ENCODE measurements around the gene RIMKLA.

RIMKLA gene

GRCh38 chr1:42469727-42470126 lies 89.1 kb downstream of the RIMKLA start:
- H3K9me2 ChIP-seq (replicated peaks; ENCODE audit: control insufficient read depth, low read length): no peaks in the 10 kb centered on the region
- TF ChIP-seq EZH2phosphoT487 (IDR thresholded peaks at IDR 0.05; ENCODE audit: borderline replicate concordance, low read length) (no peak), CTCF (IDR thresholded peaks at IDR 0.05; ENCODE audit: low read depth, low read length, poor library complexity, severe bottlenecking) (no peak)
- no peak overlapping the region for H3K27ac ChIP-seq (ENCODE audit: low read depth, low read length)
- no peaks in the 10 kb centered on the region for H4K20me1 ChIP-seq (ENCODE audit: control insufficient read depth, insufficient read depth, low read depth, low read length)
- no peaks in the 10 kb centered on the region for H3K36me3 ChIP-seq (ENCODE audit: control insufficient read depth, low read length)
- no peak overlapping the region for H3K4me3 ChIP-seq (ENCODE audit: low read length)
- H3K27me3 ChIP-seq (ENCODE audit: control insufficient read depth, low read length): peaks cover 34% of the 10 kb centered on the region
- H3F3A ChIP-seq (ENCODE audit: control insufficient read depth, insufficient read depth): no peaks in the 10 kb centered on the region
- H3K79me2 ChIP-seq (ENCODE audit: control insufficient read depth, low read length): no peaks in the 10 kb centered on the region
- no peak overlapping the region for H3K4me2 ChIP-seq (ENCODE audit: low read length)
- no peaks in the 10 kb centered on the region for H3K9me3 ChIP-seq (ENCODE audit: control insufficient read depth, insufficient read depth, low read length)
- H3K4me1 ChIP-seq (ENCODE audit: control insufficient read depth, low read length): no peaks in the 10 kb centered on the region
